Fibroblast of lung (primary cell): ENCODE measurements around the gene ARL15. TPM values are rescaled to one million over a fixed set of nuclear protein-coding genes. Genes with fewer than 3 reads are reported as not detected.
A peak's percentile ranks its signal among the peaks of the same experiment; 100 is the strongest.

Experiments used
- DNase-seq, 2 donors: peaks; one replicate each; pipeline versions ENCODE4 v3.0.0 to v3.0.0-alpha.2; 2010; ENCODE audit warnings: low read depth in 2 of 2
- H2AFZ ChIP-seq: 2 replicates; pipeline ENCODE4 v1.5.1; 2012; ENCODE audit warnings: low read length, control low read depth, inconsistent platforms
- H3K27ac ChIP-seq: 2 replicates; pipeline ENCODE4 v1.5.1; 2011; ENCODE audit warnings: low read length, control low read depth; ENCODE audit not compliant: insufficient read depth
- H3K27me3 ChIP-seq: 2 replicates; pipeline ENCODE4 v1.5.1; 2011; ENCODE audit warnings: mild to moderate bottlenecking, low read length; ENCODE audit not compliant: control insufficient read depth, insufficient read depth
- H3K36me3 ChIP-seq: 2 replicates; pipeline ENCODE4 v1.5.1; 2011; ENCODE audit warnings: low read length; ENCODE audit not compliant: control insufficient read depth, insufficient read depth
- H3K4me1 ChIP-seq: 2 replicates; pipeline ENCODE4 v1.5.1; 2011; ENCODE audit warnings: low read length; ENCODE audit not compliant: control insufficient read depth, insufficient read depth; ENCODE audit errors: extremely low read depth
- H3K4me2 ChIP-seq: 2 replicates; pipeline ENCODE4 v1.5.1; 2011; ENCODE audit warnings: low read length, control low read depth; ENCODE audit not compliant: insufficient read depth; ENCODE audit errors: extremely low read depth
- H3K4me3 ChIP-seq, 4 experiments: fragments of 200-600 bp in 1 of 4; sonication (generic) in 1 of 4; replicated peaks in 1 of 4; 2 replicates each; pipeline ENCODE4 v1.5.1; 2011 to 2016; ENCODE audit warnings: low read length in 4 of 4, low read depth in 3 of 4, mild to moderate bottlenecking in 3 of 4, control low read depth in 2 of 4, inconsistent platforms in 1 of 4, mixed read lengths in 1 of 4; ENCODE audit not compliant: insufficient read depth in 1 of 4; ENCODE audit errors: control extremely low read depth in 1 of 4
- H3K79me2 ChIP-seq: 2 replicates; pipeline ENCODE4 v1.5.1; 2012; ENCODE audit warnings: mild to moderate bottlenecking, low read length, inconsistent platforms; ENCODE audit not compliant: control insufficient read depth, insufficient read depth
- H3K9ac ChIP-seq: 2 replicates; pipeline ENCODE4 v1.5.1; 2011; ENCODE audit warnings: mild to moderate bottlenecking, low read length, control low read depth; ENCODE audit not compliant: insufficient read depth
- H3K9me3 ChIP-seq: 2 replicates; pipeline ENCODE4 v1.5.1; 2012; ENCODE audit warnings: low read depth, low read length; ENCODE audit not compliant: control insufficient read depth, insufficient read depth
- H4K20me1 ChIP-seq: 2 replicates; pipeline ENCODE4 v1.5.1; 2011; ENCODE audit warnings: low read length; ENCODE audit not compliant: control insufficient read depth, insufficient read depth; ENCODE audit errors: extremely low read depth
- EZH2 ChIP-seq: IDR thresholded peaks from 2 replicates; pipeline ENCODE4 v1.5.1; 2012; ENCODE audit warnings: low read length, control low read depth, mild to moderate bottlenecking; ENCODE audit errors: missing control alignments
- polyA plus RNA-seq, 2 donors: library from polyadenylated mRNA; depleted of rRNA in 1 of 2; stranded (reverse) in 1 of 2; unstranded in 1 of 2; fragments of >200 nt; gene quantifications; 2 replicates each; pipeline ENCODE4 v1.2.1, GENCODE V29; 2011 to 2012; ENCODE audit warnings: missing spikeins in 1 of 2
- total RNA-seq: library from RNA; depleted of rRNA; stranded (reverse); fragments of >200 nt; gene quantifications from 2 replicates; pipeline ENCODE4 v1.2.1, GENCODE V29; 2014
- TF ChIP-seq, protein P1 (sequence below), 2 donors: IDR thresholded peaks in 1 of 2; conservative IDR thresholded peaks in 1 of 2; 1 replicate in 1 of 2; 2 replicates in 1 of 2; pipeline ENCODE4 v1.5.1; 2011 to 2012; ENCODE audit warnings: low read length in 2 of 2, control low read depth in 1 of 2, inconsistent platforms in 1 of 2, low read depth in 1 of 2, mild to moderate bottlenecking in 1 of 2

The ARL15 gene
- total and polyA plus RNA-seq, 2 donors (not counting 1 experiment from before 2014, with no cell fraction given), result 20.6 to 28.7 TPM

DNA sequence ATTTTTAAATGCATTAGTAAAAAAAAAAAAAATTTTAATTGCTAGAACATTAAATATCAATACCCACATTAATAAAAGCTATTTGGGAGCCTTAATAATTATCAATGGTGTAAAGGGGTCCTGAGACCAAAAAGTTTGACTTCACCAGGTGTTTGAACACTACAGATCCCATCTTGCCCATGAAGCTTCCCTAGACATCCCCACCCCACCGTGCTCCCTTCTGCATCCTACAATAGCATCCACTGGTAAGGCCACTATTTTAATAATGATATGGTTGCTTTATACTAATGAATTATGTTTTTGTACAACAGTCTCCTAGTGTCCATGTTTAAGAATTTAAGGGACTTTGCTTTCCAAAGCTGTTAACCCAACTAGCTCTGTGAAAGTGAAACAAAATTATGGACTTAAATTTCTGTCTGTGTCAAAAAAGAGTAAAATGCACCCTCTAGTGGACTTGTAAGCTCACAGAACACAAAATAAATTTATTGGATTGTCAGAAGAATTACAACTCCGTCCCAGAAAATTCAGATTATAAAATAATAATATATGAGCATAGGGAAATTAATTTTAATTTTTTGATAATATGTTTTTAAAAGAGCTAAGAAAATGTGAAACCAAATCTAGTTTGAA, 76.0 kb downstream of the ARL15 start:
- H3K9me3 ChIP-seq, result no peaks in the 10 kb centered on the region
- H3K36me3 ChIP-seq, result no peaks in the 10 kb centered on the region
- no peak overlapping the region for H2AFZ ChIP-seq
- no peak overlapping the region for H3K9ac ChIP-seq
- DNase-seq, result peak; percentile 47 to 81
- H3K4me3 ChIP-seq, result no peak overlapping the region
- TF ChIP-seq EZH2, result no peak
- TF ChIP-seq, protein P1, sequence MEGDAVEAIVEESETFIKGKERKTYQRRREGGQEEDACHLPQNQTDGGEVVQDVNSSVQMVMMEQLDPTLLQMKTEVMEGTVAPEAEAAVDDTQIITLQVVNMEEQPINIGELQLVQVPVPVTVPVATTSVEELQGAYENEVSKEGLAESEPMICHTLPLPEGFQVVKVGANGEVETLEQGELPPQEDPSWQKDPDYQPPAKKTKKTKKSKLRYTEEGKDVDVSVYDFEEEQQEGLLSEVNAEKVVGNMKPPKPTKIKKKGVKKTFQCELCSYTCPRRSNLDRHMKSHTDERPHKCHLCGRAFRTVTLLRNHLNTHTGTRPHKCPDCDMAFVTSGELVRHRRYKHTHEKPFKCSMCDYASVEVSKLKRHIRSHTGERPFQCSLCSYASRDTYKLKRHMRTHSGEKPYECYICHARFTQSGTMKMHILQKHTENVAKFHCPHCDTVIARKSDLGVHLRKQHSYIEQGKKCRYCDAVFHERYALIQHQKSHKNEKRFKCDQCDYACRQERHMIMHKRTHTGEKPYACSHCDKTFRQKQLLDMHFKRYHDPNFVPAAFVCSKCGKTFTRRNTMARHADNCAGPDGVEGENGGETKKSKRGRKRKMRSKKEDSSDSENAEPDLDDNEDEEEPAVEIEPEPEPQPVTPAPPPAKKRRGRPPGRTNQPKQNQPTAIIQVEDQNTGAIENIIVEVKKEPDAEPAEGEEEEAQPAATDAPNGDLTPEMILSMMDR (conservative IDR thresholded peaks at IDR 0.05 in 1 of 2, IDR thresholded peaks at IDR 0.05 in 1 of 2; ENCODE audit: low read depth in 1 of 2, low read length in 2 of 2), result peak; percentile 34 to 60
- no peaks in the 10 kb centered on the region for H4K20me1 ChIP-seq
- no peak overlapping the region for H3K27ac ChIP-seq
- H3K4me1 ChIP-seq, result no peaks in the 10 kb centered on the region
- peak overlapping the region; percentile 69 for H3K4me2 ChIP-seq
- no peaks in the 10 kb centered on the region for H3K79me2 ChIP-seq
- no peaks in the 10 kb centered on the region for H3K27me3 ChIP-seq

DNA sequence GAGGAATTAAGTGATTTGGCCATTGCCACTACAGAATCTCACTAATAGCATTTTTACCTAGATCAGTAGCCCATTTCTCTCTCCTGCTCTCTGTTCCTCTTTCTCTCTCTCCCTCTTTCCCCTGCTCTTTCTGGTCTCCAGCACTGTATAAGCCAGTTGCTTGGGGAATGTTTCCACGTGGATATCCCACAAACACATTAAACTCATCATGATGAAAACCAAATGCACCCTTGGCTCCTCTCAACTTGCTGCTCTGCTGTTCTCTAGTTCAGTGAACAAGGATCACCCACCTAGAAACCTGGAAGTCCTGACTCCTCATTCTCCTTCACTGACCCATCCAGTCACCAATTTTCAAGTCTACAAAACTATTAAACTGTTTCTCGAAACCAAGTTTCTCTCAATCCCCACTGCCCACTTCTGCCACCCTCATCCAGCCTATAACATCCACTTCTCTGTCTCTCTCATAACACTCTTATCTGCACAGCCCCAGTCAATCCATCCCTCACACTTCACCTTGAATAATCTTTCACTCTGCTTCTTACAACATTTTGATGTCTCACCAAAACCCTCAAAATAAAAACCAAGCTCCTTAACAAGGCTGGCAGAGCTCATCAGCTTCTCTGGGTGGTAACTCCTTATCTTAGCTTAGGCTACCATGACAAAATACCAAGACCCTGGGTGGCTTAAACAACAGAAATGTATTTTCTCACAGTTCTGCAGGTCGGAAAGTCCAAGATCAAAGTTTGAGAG, 79.3 kb downstream of the ARL15 start:
- Histone ChIP-seq H3K79me2 (no peaks in the 10 kb centered on the region), H3K9me3 (no peaks in the 10 kb centered on the region), H3K36me3 (no peaks in the 10 kb centered on the region), H3K9ac (no peak overlapping the region), H3K4me3 (no peak overlapping the region), H3K4me1 (no peaks in the 10 kb centered on the region), H2AFZ (no peak overlapping the region), H3K4me2 (no peak overlapping the region), H4K20me1 (no peaks in the 10 kb centered on the region), H3K27ac (no peak overlapping the region), H3K27me3 (no peaks in the 10 kb centered on the region)
- TF ChIP-seq, protein P1 (conservative IDR thresholded peaks at IDR 0.05 in 1 of 2, IDR thresholded peaks at IDR 0.05 in 1 of 2; ENCODE audit: low read depth in 1 of 2, low read length in 2 of 2), result no peak
- TF ChIP-seq EZH2, result no peak
- no peak for DNase-seq

DNA sequence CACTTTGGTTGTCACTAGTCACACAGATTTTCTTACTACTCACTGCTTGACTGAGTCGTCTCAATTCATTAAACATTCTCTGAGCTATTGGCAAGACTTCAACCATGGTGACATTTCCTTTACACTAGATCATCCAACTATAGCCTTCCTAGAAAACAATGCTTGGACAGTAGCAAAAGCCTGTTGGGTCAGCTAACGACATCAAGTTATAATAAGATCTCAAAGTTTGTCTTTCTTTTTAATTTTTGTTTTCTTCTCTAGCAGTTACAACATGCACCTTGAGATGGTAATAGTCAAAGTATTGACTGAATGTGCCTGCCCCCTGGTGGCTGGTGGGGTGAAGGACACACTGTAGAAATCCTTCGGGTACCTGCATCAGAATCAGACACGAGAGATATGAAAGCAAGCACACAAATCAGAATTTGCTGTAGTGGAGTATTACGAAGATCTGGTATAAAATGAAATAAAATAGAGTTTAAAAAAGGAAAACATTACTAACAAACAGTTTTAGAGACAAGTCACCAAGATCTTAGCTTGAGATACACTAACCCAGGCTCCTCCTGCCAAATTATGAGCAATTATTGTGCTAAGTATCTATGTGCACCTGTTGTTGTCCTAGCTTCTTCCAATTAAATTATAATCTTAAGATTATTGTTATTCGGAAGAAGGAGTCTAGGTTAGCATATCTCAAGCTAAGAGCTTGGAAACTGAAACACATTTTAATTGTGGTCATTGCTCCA, 81.2 kb downstream of the ARL15 start:
- Histone ChIP-seq H2AFZ (no peak overlapping the region), H4K20me1 (no peaks in the 10 kb centered on the region), H3K4me2 (no peak overlapping the region), H3K27ac (no peak overlapping the region), H3K4me3 (no peak overlapping the region), H3K36me3 (no peaks in the 10 kb centered on the region), H3K27me3 (no peaks in the 10 kb centered on the region), H3K9ac (no peak overlapping the region), H3K4me1 (no peaks in the 10 kb centered on the region), H3K9me3 (no peaks in the 10 kb centered on the region), H3K79me2 (no peaks in the 10 kb centered on the region)
- TF ChIP-seq, protein P1 (conservative IDR thresholded peaks at IDR 0.05 in 1 of 2, IDR thresholded peaks at IDR 0.05 in 1 of 2; ENCODE audit: low read depth in 1 of 2, low read length in 2 of 2), result peak; percentile 94 to 95
- TF ChIP-seq EZH2, result no peak
- peak; percentile 34 to 63 for DNase-seq
